ENCODE results near the gene CRAT.

Gene CRAT

GRCh38 chr9:129072171-129072570 is 38.4 kb downstream of the CRAT start:
- H2BK15ac ChIP-seq (ENCODE audit: low read depth, poor library complexity, severe bottlenecking): no peak overlapping the region
- no peak overlapping the region for H3K4me3 ChIP-seq (ENCODE audit: insufficient read depth in 1 of 2, low read depth in 1 of 2, low read length in 2 of 2)
- H3K9me3 ChIP-seq (ENCODE audit: control insufficient read depth, low read length): no peaks in the 10 kb centered on the region
- no peak for DNase-seq
- no peaks in the 10 kb centered on the region for H3K79me1 ChIP-seq (replicated peaks; ENCODE audit: low read length, poor library complexity, severe bottlenecking)
- no peak overlapping the region for H2AK5ac ChIP-seq (ENCODE audit: low read length, severe bottlenecking)
- no peak overlapping the region for H2BK5ac ChIP-seq (ENCODE audit: low read depth, low read length, poor library complexity, severe bottlenecking)
- no peak overlapping the region for H2BK120ac ChIP-seq (ENCODE audit: low read depth, low read length)
- no peak overlapping the region for H3K4me2 ChIP-seq (ENCODE audit: low read length, poor library complexity, severe bottlenecking)
- no peak overlapping the region for H2BK12ac ChIP-seq (ENCODE audit: low read length in 2 of 2)
- H4K8ac ChIP-seq (ENCODE audit: low read length): no peak overlapping the region
- H4K91ac ChIP-seq (ENCODE audit: low read length): no peak overlapping the region
- H3K14ac ChIP-seq (ENCODE audit: low read length in 2 of 2): no peak overlapping the region
- H3K18ac ChIP-seq (ENCODE audit: low read depth in 1 of 2, low read length in 2 of 2): no peak overlapping the region
- H3K4me1 ChIP-seq (ENCODE audit: control insufficient read depth, insufficient read depth, low read depth, low read length): no peaks in the 10 kb centered on the region
- 90% methylated on average over 7 of the region's 9 CpGs for WGBS
- no peaks in the 10 kb centered on the region for H3K27me3 ChIP-seq (ENCODE audit: control insufficient read depth in 1 of 2, insufficient read depth in 1 of 2, low read length in 2 of 2)
- H3K36me3 ChIP-seq (ENCODE audit: control insufficient read depth in 1 of 2, insufficient read depth in 2 of 2, low read depth in 1 of 2, low read length in 2 of 2): peaks cover 19 to 48% of the 10 kb centered on the region in 2 experiments
- no peak overlapping the region for H3K9ac ChIP-seq (ENCODE audit: low read length)
- no peak overlapping the region for H3K4ac ChIP-seq (ENCODE audit: low read depth in 1 of 2, low read length in 2 of 2)
- no peak overlapping the region for H3K27ac ChIP-seq (ENCODE audit: low read length, poor library complexity, severe bottlenecking)
- no peak overlapping the region for H3K23ac ChIP-seq (ENCODE audit: low read length in 2 of 2)
- H2AFZ ChIP-seq (ENCODE audit: low read depth, low read length): no peak overlapping the region

DNA sequence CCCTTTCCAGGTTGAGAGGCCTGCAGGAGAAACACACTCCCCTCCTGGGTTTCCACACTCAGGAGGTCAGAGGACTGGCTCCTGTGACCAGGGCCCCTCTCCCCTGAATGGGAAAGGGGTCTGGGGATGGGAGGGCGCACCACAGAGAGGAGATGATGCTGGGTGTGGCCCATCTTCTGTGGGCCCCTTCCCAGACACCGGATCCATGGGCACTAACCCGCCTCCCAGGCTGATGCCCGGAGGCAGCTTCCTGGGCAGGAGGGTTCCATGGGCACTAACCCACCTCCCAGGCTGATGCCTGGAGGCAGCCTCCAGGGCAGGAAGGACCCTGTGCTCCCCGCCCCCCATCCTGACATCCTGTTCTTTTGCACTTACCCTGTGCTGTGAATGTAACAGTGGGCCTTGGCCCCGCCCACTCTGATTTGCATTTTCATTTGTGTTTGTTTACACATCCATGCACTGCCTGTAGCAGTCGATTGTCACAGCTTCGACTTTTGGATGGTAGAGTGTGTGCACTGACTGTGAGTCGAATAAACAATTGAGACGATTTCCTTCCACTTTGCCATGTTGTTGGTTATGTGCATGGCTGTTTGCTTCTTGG is 39.0 kb downstream of the CRAT start:
- Histone ChIP-seq H3K14ac (ENCODE audit: low read length in 2 of 2) (no peak overlapping the region), H3K9ac (ENCODE audit: low read length) (no peak overlapping the region), H4K8ac (ENCODE audit: low read length) (no peak overlapping the region), H3K36me3 (ENCODE audit: control insufficient read depth in 1 of 2, insufficient read depth in 2 of 2, low read depth in 1 of 2, low read length in 2 of 2) (peaks cover 21 to 50% of the 10 kb centered on the region in 2 experiments), H3K4me1 (ENCODE audit: control insufficient read depth, insufficient read depth, low read depth, low read length) (no peaks in the 10 kb centered on the region), H3K18ac (ENCODE audit: low read depth in 1 of 2, low read length in 2 of 2) (no peak overlapping the region), H3K27me3 (ENCODE audit: control insufficient read depth in 1 of 2, insufficient read depth in 1 of 2, low read length in 2 of 2) (no peaks in the 10 kb centered on the region), H2BK120ac (ENCODE audit: low read depth, low read length) (no peak overlapping the region), H3K4ac (ENCODE audit: low read depth in 1 of 2, low read length in 2 of 2) (no peak overlapping the region), H2BK12ac (ENCODE audit: low read length in 2 of 2) (no peak overlapping the region), H2AFZ (ENCODE audit: low read depth, low read length) (no peak overlapping the region), H3K23ac (ENCODE audit: low read length in 2 of 2) (no peak overlapping the region), H4K91ac (ENCODE audit: low read length) (no peak overlapping the region), H3K79me1 (replicated peaks; ENCODE audit: low read length, poor library complexity, severe bottlenecking) (no peaks in the 10 kb centered on the region), H2BK15ac (ENCODE audit: low read depth, poor library complexity, severe bottlenecking) (no peak overlapping the region), H3K9me3 (ENCODE audit: control insufficient read depth, low read length) (no peaks in the 10 kb centered on the region), H2BK5ac (ENCODE audit: low read depth, low read length, poor library complexity, severe bottlenecking) (no peak overlapping the region), H3K4me2 (ENCODE audit: low read length, poor library complexity, severe bottlenecking) (no peak overlapping the region), H2AK5ac (ENCODE audit: low read length, severe bottlenecking) (no peak overlapping the region), H3K4me3 (ENCODE audit: insufficient read depth in 1 of 2, low read depth in 1 of 2, low read length in 2 of 2) (no peak overlapping the region), H3K27ac (ENCODE audit: low read length, poor library complexity, severe bottlenecking) (no peak overlapping the region)
- 77% methylated on average over 10 of the region's 10 CpGs for WGBS
- no peak for DNase-seq

DNA sequence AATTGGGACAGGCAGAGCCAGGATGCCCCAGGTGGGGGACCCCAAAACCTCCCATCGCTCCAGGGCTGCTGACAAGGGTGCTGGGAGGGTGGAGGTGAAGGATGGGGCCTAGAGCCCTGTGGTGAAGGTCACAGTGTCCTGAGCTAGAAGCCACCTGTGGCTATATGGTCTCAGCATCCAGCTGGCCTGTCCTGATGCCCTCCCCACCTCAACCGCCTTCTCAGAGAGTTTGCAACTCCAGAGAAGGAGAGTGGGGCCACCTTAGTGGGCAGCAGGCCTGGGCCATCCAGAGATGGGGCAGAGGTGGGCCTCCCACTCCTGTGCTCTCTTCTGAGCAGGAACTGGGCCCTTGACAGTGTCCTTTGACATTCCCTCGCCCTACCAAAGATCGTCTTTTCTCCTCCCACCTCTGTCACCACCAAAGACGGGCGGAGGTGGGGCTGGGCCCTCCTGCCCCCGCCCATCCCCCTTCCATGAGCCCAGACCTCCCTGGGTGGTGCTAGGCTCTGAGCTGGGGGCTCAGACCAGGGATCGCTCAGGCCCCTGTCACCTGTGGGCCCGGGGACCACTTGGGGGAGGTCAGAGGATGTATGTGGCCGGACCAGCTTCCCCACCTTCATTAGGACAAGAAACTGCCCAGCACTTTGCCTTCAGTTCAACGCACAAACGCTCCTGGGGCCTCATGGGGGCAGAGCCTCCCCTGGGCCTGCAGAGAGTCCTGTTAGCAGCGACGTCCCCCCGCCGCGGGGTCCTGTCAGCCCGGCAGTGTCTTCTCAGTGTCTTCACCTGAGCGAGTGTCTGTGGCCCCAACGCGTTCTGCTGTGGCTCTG is 39.7 kb downstream of the CRAT start:
- no peak overlapping the region for H3K4me2 ChIP-seq (ENCODE audit: low read length, poor library complexity, severe bottlenecking)
- no peak overlapping the region for H2BK12ac ChIP-seq (ENCODE audit: low read length in 2 of 2)
- no peak overlapping the region for H2BK5ac ChIP-seq (ENCODE audit: low read depth, low read length, poor library complexity, severe bottlenecking)
- H3K9ac ChIP-seq (ENCODE audit: low read length): no peak overlapping the region
- no peaks in the 10 kb centered on the region for H3K27me3 ChIP-seq (ENCODE audit: control insufficient read depth in 1 of 2, insufficient read depth in 1 of 2, low read length in 2 of 2)
- no peak overlapping the region for H3K18ac ChIP-seq (ENCODE audit: low read depth in 1 of 2, low read length in 2 of 2)
- no peak overlapping the region for H3K4ac ChIP-seq (ENCODE audit: low read depth in 1 of 2, low read length in 2 of 2)
- H3K79me1 ChIP-seq (replicated peaks; ENCODE audit: low read length, poor library complexity, severe bottlenecking): no peaks in the 10 kb centered on the region
- H2AFZ ChIP-seq (ENCODE audit: low read depth, low read length): no peak overlapping the region
- H4K91ac ChIP-seq (ENCODE audit: low read length): no peak overlapping the region
- no peak overlapping the region for H2AK5ac ChIP-seq (ENCODE audit: low read length, severe bottlenecking)
- 82% methylated on average over 21 of the region's 21 CpGs for WGBS
- no peak overlapping the region for H2BK15ac ChIP-seq (ENCODE audit: low read depth, poor library complexity, severe bottlenecking)
- H3K4me1 ChIP-seq (ENCODE audit: control insufficient read depth, insufficient read depth, low read depth, low read length): no peaks in the 10 kb centered on the region
- peaks cover 24 to 54% of the 10 kb centered on the region in 2 experiments for H3K36me3 ChIP-seq (ENCODE audit: control insufficient read depth in 1 of 2, insufficient read depth in 2 of 2, low read depth in 1 of 2, low read length in 2 of 2)
- no peak overlapping the region for H3K4me3 ChIP-seq (ENCODE audit: insufficient read depth in 1 of 2, low read depth in 1 of 2, low read length in 2 of 2)
- H4K8ac ChIP-seq (ENCODE audit: low read length): no peak overlapping the region
- H3K14ac ChIP-seq (ENCODE audit: low read length in 2 of 2): no peak overlapping the region
- no peaks in the 10 kb centered on the region for H3K9me3 ChIP-seq (ENCODE audit: control insufficient read depth, low read length)
- H3K23ac ChIP-seq (ENCODE audit: low read length in 2 of 2): no peak overlapping the region
- H3K27ac ChIP-seq (ENCODE audit: low read length, poor library complexity, severe bottlenecking): no peak overlapping the region
- no peak overlapping the region for H2BK120ac ChIP-seq (ENCODE audit: low read depth, low read length)
- no peak for DNase-seq

DNA sequence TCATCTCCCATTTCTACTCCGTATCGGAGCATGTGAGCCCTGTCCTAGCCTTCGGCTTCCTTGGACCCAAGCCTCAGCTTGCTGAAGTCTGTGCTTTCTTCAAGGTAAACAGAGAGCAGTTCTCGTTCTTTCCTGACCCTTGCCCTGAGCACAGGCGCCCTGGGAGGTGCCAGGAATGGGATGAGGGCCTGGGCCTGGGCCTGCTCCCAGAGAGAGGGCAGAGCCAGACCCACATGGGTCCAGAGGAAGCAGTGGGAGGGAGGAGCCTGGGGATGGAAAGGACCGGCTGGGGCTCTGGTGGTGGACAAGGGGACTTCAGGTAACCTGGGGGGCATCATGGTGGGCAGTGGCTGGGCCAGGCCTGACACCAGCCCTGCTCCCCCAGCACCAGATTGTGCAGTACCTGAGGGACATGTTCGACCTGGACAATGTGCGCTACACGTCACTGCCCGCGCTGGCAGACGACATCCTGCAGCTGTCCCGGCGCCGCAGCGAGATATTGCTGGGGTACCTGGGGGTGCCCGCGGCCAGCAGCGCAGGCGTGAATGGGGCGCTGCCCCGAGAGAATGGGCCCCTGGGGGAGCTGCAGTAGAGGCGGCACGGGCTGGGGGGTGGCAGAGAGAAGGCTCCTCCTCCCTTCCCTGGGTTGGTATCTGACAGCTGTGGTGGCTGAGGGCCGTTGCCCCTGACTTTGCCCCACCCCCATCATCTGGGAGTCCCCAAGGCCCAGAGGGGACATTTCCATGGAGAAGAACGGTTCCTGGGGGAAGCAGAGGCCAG is 40.5 kb downstream of the CRAT start:
- 94% methylated on average over 21 of the region's 26 CpGs for WGBS
- H3K79me1 ChIP-seq (replicated peaks; ENCODE audit: low read length, poor library complexity, severe bottlenecking): no peaks in the 10 kb centered on the region
- H3K23ac ChIP-seq (ENCODE audit: low read length in 2 of 2): no peak overlapping the region

More for the DNA sequence above, 40.5 kb downstream of the CRAT start:
- no peak overlapping the region for H2BK5ac ChIP-seq (ENCODE audit: low read depth, low read length, poor library complexity, severe bottlenecking)
- no peak overlapping the region for H2BK120ac ChIP-seq (ENCODE audit: low read depth, low read length)
- H4K91ac ChIP-seq (ENCODE audit: low read length): no peak overlapping the region
- H3K4me2 ChIP-seq (ENCODE audit: low read length, poor library complexity, severe bottlenecking): no peak overlapping the region
- no peak overlapping the region for H3K27ac ChIP-seq (ENCODE audit: low read length, poor library complexity, severe bottlenecking)
- H3K14ac ChIP-seq (ENCODE audit: low read length in 2 of 2): no peak overlapping the region
- H3K4me3 ChIP-seq (ENCODE audit: insufficient read depth in 1 of 2, low read depth in 1 of 2, low read length in 2 of 2): no peak overlapping the region
- H3K4me1 ChIP-seq (ENCODE audit: control insufficient read depth, insufficient read depth, low read depth, low read length): no peaks in the 10 kb centered on the region
- H3K9me3 ChIP-seq (ENCODE audit: control insufficient read depth, low read length): no peaks in the 10 kb centered on the region
- no peak overlapping the region for H3K9ac ChIP-seq (ENCODE audit: low read length)
- no peak overlapping the region for H2AK5ac ChIP-seq (ENCODE audit: low read length, severe bottlenecking)
- peaks cover 31 to 62% of the 10 kb centered on the region in 2 experiments for H3K36me3 ChIP-seq (ENCODE audit: control insufficient read depth in 1 of 2, insufficient read depth in 2 of 2, low read depth in 1 of 2, low read length in 2 of 2)
- no peaks in the 10 kb centered on the region for H3K27me3 ChIP-seq (ENCODE audit: control insufficient read depth in 1 of 2, insufficient read depth in 1 of 2, low read length in 2 of 2)
- H2BK12ac ChIP-seq (ENCODE audit: low read length in 2 of 2): no peak overlapping the region
- no peak overlapping the region for H4K8ac ChIP-seq (ENCODE audit: low read length)
- no peak overlapping the region for H3K4ac ChIP-seq (ENCODE audit: low read depth in 1 of 2, low read length in 2 of 2)
- H2AFZ ChIP-seq (ENCODE audit: low read depth, low read length): no peak overlapping the region
- no peak for DNase-seq
- H3K18ac ChIP-seq (ENCODE audit: low read depth in 1 of 2, low read length in 2 of 2): no peak overlapping the region
- no peak overlapping the region for H2BK15ac ChIP-seq (ENCODE audit: low read depth, poor library complexity, severe bottlenecking)
